HG02763 (cell line): ENCODE data around the gene MANEAL.
"Not testable (repeated sequence)": the region's sequence is repeated elsewhere in the genome, so short reads cannot be mapped to it uniquely, and the experiment has no call there.

ENCODE experiments used
- ATAC-seq: cut with Tn5 transposase; IDR thresholded peaks from one replicate; pipeline ENCODE4 v1.9.1; 2021; ENCODE audit warnings: mild to moderate bottlenecking, moderate library complexity; ENCODE audit not compliant: unreplicated experiment

Gene MANEAL

GRCh38 chr1:37793773-37794371 lies at the start of gene MANEAL:
Gene MANEAL (plus strand): TSS chr1:37793847. CDS start chr1:37794183, 336 bp downstream.
- peak; percentile 67 for ATAC-seq

- ATAC-seq, result no peak
Observed at GRCh38 chr1:37746806-37747205, 46.8 kb upstream of the MANEAL start.

DNA sequence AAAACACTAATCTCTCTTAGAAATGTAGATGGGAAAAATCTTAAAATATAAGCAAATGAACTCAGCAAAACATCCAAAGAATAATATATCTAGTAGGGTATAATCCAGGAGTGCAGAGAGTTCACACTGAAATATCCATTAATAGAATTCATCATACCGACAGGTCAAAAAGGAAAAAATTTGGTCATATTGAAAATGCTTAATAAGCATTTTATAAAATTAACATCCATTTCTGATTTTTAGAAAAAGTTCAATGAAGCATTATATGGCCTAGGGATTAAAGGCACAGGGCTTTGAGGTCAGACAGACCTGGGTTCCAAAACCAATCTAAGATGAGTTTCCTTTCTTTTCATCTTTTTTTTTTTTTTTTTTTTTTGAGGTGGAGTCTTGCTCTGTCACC lies 45.1 kb upstream of the MANEAL start:
- no peak for ATAC-seq

DNA sequence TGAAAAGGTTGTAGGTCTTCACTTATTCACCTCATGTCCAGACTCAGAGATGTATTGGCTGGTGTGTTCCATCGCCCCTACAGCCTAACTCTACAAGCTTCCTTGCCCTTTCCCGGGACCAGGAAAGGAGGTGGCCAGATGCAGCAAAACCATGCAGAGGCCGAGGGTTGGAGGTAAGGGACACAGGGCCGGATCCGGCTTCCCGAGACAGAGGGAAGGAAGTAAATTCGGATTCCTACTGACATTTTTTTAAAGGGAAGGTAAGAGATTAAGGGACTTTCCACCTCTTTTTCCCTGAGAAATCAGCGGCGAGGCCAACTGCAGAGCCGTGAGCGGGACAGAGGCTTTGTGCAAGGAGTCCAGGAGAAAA lies 41.4 kb upstream of the MANEAL start:
- ATAC-seq, result no peak

DNA sequence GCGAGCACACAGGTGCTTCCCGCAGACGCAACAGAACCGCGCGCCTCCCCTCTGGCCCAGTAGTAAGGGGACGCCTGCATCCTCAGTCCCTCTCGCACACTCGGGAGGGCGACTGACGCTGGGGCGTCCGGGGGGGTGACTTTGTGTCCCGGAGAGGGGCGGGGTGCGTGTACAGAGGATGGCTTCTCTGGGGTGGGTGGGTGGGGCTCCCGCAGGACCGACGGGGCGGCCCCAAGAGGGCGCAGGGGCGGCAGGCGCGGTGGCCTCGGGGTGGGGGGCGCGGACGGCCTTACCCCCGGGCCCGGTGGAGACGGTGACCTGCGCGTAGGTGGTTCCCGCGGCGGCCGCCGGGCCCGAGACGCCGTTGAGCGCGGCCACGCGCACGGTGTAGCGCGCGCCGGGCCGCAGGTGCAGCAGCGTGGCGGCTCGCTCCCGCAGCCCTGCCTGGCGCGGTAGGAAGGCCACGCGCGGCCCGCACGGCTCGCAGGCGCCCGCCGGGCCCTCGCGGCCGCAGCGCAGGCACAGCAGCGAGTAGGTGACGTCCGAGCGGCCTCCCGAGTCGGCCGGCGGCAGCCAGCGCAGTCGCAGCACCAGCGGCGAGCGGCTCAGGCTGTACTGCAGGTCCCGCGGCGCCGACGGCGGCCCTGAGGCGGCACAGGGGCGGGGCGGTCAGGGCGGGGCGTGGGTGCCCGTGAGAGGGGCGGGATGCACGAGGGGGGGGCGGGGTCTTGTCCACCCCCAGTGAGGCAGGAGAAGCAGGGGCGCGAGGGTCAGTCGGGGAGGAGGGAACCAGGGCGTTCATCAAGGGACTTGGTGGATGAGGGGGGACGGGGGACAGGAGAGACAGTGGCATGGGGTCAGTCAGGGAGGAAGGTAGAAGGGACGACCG lies 40.8 kb upstream of the MANEAL start:
- no peak for ATAC-seq

- ATAC-seq, result no peak
Observed at GRCh38 chr1:37753473-37754321, 40.0 kb upstream of the MANEAL start.

- no peak for ATAC-seq
Observed at GRCh38 chr1:37755290-37755689, 38.4 kb upstream of the MANEAL start.

- no peak for ATAC-seq
Observed at GRCh38 chr1:37755951-37756560, 37.6 kb upstream of the MANEAL start.

DNA sequence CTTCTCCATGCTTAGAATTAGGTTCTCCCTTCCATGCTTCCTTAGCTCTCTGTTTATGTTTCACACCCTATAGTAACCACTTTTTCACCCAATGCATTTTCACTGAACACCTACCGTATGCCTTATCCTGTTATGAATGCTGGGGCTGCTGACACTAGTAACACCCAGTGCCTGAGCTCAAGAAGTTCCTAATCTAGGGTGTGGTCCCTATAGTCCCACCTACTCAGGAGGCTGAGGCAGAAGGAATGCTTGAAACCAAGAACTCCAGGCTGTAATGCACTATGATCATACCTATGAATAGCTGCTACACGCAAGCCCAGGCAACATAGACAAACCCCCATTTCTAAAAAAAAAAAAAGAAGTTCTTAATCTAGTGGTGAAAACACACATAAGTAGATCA lies 34.2 kb upstream of the MANEAL start:
- ATAC-seq, result no peak

- no peak for ATAC-seq
Observed at GRCh38 chr1:37761416-37762095, 32.1 kb upstream of the MANEAL start.

DNA sequence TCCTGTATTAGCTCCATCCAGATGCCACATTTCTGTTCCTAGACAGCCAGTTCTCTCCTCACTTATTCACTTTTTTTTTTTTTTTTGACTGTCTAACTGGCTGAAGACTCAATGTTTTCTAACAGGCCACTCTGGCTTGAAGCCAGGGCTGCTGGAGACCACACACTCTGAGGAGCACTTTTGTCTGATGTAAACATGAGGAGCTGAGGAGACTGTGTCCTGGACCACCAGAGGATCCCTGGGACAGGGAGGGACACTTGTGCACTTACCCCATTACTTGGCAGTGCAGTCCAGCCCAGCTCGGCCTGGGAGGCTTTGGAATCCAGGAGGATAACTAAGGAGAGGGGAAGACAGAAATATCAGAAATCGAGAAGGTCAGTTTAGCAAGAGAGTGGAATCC lies 31.1 kb upstream of the MANEAL start:
- ATAC-seq, result no peak

DNA sequence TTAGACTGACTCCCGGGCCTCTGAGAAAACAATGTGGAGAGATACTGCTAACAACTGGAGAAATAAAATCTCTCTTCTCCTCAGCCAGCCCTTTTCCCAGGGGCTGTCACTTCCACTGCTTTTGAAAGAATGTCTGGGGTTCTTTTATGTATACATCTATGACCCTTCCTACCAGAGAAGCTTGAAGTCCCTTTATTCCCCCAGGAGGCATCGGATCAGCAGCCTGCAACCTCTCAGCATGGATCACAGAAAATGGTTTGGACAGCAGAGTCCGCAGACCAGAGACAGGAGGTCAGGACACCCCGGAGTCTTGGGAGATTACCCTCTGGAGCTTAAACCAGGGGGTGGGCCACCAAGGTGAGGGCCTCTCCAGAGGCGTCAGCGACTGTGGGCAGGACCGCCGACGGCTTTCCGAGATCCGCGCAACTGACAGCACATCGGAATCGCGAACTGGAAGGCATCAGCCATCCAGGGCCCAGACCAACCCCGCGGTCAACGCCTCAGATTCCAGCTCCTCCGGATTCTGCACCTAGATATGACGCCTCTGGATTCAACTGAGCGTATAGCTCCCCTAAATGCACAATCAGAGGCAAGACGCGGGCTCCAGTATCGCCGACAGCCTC lies 29.7 kb upstream of the MANEAL start:
- ATAC-seq, result no peak

GRCh38 chr1:37764414-37764825 lies 29.2 kb upstream of the MANEAL start:
- no peak for ATAC-seq

GRCh38 chr1:37764888-37765441 lies 28.7 kb upstream of the MANEAL start, which contains the start of gene EPHA10:
Gene EPHA10 (minus strand): TSS chr1:37765120. CDS start chr1:37765066, 54 bp downstream.
- ATAC-seq, result no peak

GRCh38 chr1:37765916-37766664 lies 27.6 kb upstream of the MANEAL start:
- no peak for ATAC-seq

DNA sequence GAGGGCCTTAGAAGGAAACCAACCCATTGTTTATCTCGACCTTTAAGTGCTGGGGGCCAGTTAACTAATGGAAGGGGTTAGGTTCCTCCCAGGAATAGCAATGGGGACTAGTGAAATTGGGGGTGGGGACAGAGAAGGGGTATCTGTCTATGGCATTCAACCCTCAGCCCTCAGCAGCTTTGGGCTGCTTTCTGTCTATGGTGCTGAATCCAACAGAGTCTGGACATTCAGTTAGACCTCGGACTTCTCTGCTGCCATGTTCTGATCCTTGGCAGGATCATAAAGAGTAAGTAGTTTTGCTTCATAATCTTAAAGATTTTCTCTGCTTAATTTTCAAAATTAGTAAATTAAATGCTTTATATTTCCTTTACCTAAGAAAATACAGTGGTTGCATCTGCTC lies 26.2 kb upstream of the MANEAL start:
- ATAC-seq, result no peak

DNA sequence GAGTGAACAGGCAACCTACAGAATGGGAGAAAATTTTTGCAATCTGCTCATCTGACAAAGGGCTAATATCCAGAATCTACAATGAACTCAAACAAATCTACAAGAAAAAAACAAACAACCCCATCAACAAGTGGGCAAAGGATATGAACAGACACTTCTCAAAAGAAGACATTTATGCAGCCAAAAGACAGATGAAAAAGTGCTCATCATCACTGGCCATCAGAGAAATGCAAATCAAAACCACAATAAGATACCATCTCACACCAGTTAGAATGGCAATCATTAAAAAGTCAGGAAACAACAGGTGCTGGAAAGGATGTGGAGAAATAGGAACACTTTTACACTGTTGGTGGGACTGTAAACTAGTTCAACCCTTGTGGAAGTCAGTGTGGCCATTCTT lies 22.2 kb upstream of the MANEAL start:
- not testable (repeated sequence) for ATAC-seq

- ATAC-seq, result no peak
Observed at GRCh38 chr1:37776946-37777516, 16.6 kb upstream of the MANEAL start.

GRCh38 chr1:37778654-37779053 lies 15.0 kb upstream of the MANEAL start:
- ATAC-seq, result no peak
